ENCODE results near the gene AHDC1.

AHDC1 gene

GRCh38 chr1:27535386-27535785, 68.6 kb downstream of the AHDC1 start:
- DNase-seq (ENCODE audit: low read depth): no peak

DNA sequence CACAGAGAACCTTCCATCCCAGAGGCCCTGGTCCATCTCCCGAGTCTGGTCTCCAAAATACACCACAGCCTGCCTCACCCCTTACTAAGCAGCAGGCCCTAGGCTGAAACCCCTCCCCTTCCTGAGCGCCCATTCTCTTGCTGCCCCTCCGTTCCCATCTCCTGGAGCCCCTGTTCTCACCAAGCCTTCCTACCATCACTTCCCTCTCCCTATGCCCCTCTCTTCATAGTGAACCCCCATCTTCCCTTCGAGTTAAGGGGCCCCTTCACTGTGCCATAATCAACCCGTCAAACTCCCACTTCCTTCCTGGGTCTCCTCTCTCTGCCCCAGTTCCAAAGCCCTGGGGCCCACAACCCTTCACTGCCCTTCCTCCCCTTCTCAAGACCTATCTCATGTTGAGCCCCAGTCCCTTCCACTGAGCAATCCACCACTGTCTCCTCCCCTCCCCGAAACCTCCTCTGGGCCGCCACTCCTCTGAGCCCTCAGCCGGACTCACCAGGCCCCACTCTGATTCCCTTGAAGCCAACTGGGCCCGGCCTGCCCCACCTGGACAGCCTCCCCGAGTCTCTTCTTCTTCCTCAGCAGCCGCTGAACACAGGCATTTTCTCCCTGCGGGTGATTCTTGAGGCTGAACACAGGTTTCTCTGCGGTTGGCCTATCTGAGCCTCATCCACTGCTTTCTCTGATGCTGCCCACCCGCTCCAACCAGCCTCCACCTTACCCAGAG, 71.8 kb downstream of the AHDC1 start:
- DNase-seq (ENCODE audit: low read depth): no peak

DNA sequence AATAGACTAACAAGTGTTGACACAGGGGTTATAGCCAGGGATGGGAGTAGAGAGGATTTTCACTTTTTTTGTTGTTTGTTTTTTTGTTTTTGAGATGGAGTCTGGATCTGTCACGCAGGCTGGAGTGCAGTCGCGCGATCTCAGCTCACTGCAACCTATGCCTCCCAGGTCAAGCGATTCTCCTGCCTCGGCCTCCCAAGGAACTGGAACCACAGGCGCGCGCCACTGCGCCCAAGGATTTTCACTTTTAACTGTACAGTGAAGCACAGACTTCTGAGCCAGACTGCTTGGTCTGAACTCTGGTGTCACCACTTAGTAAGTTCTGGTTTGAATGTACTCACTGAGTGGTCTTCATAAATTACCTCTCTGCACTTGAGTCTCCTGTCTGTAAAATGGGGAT, 73.8 kb downstream of the AHDC1 start:
- DNase-seq (ENCODE audit: low read depth): no peak

GRCh38 chr1:27529704-27530018, 74.3 kb downstream of the AHDC1 start:
- DNase-seq (ENCODE audit: low read depth): no peak

DNA sequence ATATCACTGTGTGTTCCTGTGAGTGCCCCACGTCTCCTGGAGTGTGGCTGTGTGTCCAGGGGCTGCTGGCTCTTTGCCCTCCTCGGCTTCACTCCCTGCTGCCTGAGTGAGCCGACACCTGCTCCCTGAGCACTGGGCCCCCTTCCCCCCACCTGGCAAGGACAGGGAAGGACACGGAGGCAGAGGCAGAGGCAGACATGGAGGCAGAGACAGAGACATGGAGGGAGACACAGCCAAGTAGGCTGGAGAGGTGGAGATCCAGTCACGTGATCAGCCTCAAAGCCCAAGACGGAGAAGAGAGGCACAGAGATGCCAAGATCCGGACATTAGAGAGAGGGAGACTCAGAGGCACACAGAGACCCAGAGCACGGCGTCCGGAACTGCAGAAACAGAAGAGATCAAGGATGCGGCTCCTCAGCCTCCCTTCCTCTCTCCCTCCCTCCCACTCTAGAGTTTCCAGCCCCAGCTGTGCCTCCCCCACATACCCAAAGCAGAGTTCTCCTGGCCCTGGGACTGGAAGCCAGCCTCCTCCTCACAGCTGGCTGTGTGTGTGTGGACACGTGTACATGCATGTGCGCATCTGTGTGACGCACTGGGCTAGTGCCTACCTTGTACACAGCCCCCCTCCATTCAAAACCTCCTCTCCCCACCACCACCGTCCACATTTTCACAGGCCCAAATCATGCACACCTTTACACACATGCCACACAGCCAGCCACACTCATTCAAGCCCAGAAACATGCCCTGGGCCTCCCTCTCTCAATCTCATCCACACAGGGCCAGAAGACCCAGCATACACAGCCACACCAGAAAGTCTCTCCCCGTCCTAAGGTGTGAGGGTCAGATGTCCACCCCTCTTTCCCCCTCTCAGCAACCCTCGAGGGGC, 74.9 kb downstream of the AHDC1 start:
- DNase-seq (ENCODE audit: low read depth): no peak

- no peak for DNase-seq (ENCODE audit: low read depth)
Observed at GRCh38 chr1:27527890-27528817, 75.8 kb downstream of the AHDC1 start.

GRCh38 chr1:27527223-27527889, 76.6 kb downstream of the AHDC1 start:
- DNase-seq (ENCODE audit: low read depth): no peak

GRCh38 chr1:27526569-27527222, 77.2 kb downstream of the AHDC1 start:
- no peak for DNase-seq (ENCODE audit: low read depth)

DNA sequence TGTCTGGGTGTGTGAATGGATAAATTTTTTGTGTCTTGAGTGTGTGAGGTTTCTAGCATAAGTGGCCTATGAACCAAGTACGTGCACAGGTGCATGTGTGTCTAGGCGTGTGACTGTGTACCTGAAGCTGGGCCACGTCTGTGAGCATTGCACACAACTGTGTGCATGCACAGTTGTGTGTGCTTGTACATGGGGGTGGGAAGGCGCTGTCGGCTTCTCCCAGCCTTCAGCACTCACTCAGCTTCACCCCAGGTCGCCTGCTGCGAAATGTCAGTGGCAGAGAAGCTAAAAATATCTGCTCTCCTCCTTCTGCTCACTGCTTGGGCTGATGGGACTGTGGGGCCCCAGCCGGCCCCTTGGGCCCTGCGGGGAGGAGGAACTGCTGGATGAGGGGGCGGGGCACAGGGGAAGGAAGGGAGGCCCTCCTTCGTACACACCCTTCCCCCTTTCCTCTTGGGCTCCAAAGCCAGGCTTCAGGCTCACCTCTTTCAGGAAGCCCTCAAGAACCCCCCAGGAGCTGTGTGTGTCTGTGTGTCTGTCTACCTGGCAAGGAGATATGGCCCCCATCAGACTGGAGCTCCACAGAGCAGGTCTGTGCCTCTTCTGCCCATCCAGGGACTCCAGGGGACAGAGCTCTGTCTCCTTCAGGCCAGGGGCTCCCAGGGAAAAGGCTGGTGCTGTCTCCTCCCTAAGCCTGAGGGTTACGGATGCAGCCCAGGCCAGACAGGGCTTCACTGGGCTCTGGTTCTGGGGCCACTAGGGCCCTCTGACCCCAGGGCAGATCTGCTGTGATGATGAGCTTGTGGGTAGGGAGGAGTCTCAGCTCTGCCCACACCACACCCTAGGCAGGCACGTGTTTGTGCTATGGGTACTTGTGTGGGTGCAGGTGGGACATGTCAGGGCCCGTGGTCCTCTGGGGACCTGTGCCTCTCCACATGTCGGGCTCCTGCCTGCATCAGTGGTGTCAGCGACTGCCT, 78.4 kb downstream of the AHDC1 start:
- DNase-seq (ENCODE audit: low read depth): no peak

DNA sequence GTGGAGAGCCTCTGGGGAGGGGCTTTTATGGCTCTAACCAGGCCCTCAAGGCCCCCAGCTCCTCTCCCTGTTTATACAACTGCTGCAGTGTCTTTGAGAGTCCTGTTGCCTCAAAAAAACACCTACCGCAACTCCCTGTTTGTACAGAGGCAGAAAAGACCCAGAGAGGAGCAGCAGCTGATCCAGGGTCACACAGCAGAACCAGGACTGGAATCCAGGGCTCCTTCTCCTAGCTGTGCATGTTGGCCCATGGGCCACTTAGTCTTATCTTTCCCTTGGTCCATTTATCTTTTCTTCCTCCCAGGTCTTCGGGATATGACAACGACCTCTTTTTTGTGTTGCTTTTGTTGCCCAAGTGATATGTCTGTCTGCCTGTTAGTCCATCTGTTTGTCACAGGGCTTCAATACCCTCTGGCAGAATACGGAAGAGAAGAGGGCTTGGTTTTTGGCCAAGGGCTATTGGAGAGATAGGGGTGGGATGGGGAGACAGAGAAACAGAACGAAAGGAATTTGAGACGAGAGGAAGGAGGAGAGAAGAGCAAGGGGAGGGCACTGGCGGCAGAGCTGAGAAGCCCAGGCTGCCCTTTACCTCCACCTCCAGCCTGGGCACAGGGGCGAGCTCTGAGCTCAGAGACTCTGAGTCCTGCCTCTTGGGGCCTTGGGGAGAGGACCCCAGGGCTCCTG, 80.5 kb downstream of the AHDC1 start:
- no peak for DNase-seq (ENCODE audit: low read depth)

DNA sequence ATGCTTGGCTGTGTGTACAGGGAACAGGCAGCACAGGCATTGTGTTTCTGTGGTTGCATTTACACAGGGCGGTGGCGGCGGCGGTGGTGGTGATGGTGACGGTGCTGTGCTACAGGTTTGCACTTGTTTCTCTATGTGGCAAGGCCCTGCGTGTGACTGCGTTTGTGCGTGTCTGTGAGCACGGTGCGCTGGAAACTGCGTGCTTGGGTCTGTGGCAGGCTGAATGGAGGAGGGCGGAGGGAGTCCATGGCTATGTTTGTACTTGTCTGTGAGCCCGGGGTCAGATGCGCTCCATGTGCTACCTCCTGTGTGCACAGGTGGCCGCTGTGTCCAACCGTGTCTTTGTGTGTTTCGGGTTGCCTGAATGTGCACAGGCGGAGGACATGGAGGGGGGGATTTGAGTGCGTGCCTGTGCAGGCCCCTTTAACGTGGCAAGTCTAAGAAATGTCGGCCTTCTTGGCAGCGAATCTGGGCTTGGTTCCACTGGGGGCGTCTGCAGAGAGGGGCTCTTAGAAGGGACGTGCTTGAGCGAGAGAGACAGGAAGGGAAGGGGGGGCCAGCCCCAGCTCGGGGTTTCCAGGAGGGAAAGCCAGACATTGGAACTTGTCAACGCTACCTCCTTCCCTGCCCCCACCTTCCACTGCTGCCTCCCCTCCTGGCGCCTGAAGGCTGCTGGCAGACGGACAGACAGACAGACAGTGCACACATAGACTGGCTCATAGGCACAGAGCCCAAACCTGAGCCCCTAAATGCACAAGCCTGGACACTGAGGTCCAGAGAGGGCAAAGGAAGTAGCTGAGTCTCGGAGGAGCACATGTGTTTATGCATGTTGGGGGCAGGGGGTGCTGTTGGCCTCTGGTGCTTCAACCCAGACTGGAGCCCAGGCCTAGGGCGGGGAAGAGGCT, 81.3 kb downstream of the AHDC1 start:
- peak; percentile 53 for DNase-seq (ENCODE audit: low read depth)

- DNase-seq (ENCODE audit: low read depth): no peak
Observed at GRCh38 chr1:27521861-27522431, 82.0 kb downstream of the AHDC1 start.

- DNase-seq (ENCODE audit: low read depth): no peak
Observed at GRCh38 chr1:27521336-27521831, 82.6 kb downstream of the AHDC1 start.

GRCh38 chr1:27520651-27521050, 83.3 kb downstream of the AHDC1 start:
- DNase-seq (ENCODE audit: low read depth): no peak

GRCh38 chr1:27519331-27520258, 84.3 kb downstream of the AHDC1 start:
- no peak for DNase-seq (ENCODE audit: low read depth)

DNA sequence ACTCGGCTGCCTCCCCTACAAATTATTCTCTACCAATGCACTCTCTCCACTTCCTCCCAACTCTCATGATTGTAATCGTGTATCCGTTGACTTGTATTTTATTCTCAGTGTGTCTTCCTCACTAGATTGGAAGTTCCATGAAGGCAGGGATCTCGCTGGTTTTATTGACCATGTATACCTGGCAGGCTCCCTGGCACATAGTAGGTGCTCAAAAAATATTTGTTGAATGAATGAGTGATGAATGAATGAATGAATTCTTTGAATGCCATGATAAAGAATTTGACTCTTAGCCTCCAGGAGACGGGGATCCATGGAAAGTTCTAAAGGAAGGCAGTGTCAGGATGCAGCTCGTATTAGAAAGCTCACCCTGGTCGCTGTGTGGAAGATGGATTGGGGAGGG, 85.1 kb downstream of the AHDC1 start:
- DNase-seq (ENCODE audit: low read depth): no peak
